Hepatocyte (in vitro differentiated cells): Measurements from ENCODE around the gene EHBP1L1.

Experiments used
- EZH2 ChIP-seq: fragments of 200-600 bp; sonication (generic); IDR thresholded peaks from 2 replicates; pipeline ENCODE4 v1.6.1; 2016; ENCODE audit warnings: antibody characterized with exemption, mild to moderate bottlenecking, borderline replicate concordance
- EZH2phosphoT487 ChIP-seq: fragments of 200-600 bp; sonication (generic); IDR thresholded peaks from one replicate; pipeline ENCODE4 v1.6.1; 2018; ENCODE audit warnings: antibody characterized with exemption, mild to moderate bottlenecking, low read depth, moderate library complexity; ENCODE audit not compliant: unreplicated experiment, severe bottlenecking
- TF ChIP-seq, protein P1 (sequence below): fragments of 200-600 bp; sonication (generic); IDR thresholded peaks from 2 replicates; pipeline ENCODE4 v1.5.1; 2016; ENCODE audit warnings: antibody characterized with exemption, mild to moderate bottlenecking; ENCODE audit not compliant: poor library complexity

DNA sequence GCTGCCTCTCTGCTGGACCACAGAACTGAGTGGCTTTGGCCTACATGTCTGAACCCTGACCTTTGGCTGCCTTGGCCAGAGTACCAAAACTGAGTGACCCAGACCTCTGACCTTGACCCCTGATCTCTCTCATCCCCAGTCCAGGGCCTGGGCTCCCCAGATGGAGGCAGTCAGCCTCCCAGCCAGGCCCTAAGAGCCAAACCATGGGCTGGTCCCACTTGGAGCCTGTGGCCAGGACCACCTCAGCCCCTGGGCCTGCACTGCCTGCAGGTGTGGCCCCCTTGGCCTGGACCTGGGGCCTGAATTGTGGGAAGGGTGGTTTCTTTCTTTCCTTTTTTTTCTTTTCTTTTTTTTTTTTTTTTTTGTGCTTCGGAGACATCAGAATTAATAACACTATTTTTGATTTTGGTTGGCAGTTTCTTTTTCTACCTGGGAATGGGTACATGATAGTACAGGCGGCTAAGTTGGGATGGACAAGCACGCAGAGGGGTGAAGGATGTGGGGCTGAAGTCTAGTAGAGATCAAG, 61.2 kb downstream of the EHBP1L1 start:
- TF ChIP-seq EZH2 (no peak), EZH2phosphoT487 (no peak)
- TF ChIP-seq, protein P1, sequence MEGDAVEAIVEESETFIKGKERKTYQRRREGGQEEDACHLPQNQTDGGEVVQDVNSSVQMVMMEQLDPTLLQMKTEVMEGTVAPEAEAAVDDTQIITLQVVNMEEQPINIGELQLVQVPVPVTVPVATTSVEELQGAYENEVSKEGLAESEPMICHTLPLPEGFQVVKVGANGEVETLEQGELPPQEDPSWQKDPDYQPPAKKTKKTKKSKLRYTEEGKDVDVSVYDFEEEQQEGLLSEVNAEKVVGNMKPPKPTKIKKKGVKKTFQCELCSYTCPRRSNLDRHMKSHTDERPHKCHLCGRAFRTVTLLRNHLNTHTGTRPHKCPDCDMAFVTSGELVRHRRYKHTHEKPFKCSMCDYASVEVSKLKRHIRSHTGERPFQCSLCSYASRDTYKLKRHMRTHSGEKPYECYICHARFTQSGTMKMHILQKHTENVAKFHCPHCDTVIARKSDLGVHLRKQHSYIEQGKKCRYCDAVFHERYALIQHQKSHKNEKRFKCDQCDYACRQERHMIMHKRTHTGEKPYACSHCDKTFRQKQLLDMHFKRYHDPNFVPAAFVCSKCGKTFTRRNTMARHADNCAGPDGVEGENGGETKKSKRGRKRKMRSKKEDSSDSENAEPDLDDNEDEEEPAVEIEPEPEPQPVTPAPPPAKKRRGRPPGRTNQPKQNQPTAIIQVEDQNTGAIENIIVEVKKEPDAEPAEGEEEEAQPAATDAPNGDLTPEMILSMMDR = no peak
